ENCODE data around the gene FAM124A.

Gene FAM124A

DNA sequence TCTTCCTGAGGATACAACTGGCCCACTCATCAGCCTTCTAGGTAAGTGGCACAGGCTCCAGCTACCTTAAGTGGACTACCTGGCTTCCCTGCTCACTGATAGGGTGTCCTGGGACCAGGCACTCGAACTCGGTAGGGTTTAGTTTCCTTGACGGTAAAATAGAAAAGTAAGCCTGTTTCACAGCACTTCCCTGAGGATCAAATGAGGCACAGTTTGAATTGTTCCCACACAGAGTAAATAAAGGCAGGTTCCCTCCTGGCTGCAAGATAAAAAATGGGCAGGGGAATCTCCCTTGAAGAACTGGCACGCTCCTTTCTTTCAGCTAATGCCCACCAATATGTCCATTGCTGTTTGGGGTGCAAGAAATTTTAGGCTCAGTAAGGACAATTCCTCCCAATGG lies 1.1 kb upstream of the FAM124A start:
- no peak for DNase-seq (ENCODE audit: low spot score)

DNA sequence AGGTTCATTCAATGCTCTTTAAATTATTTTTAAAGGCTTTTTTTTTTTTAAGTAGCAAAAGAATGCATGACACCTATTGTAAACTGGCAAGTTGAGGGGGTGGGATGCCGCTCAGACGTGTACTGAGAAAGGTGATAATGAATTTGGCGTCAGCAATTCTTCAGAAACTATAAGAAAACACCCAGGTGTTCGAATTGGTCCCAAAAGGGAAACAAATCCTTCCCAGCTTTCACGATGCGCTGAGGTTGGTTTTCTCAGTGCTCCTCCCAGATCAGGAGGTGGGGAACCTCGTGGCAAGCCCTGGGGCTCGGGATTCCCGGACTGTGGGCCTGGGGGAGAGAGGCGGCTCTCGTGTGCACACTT lies 543 bp upstream of the FAM124A start:
- DNase-seq (ENCODE audit: low spot score), result no peak

DNA sequence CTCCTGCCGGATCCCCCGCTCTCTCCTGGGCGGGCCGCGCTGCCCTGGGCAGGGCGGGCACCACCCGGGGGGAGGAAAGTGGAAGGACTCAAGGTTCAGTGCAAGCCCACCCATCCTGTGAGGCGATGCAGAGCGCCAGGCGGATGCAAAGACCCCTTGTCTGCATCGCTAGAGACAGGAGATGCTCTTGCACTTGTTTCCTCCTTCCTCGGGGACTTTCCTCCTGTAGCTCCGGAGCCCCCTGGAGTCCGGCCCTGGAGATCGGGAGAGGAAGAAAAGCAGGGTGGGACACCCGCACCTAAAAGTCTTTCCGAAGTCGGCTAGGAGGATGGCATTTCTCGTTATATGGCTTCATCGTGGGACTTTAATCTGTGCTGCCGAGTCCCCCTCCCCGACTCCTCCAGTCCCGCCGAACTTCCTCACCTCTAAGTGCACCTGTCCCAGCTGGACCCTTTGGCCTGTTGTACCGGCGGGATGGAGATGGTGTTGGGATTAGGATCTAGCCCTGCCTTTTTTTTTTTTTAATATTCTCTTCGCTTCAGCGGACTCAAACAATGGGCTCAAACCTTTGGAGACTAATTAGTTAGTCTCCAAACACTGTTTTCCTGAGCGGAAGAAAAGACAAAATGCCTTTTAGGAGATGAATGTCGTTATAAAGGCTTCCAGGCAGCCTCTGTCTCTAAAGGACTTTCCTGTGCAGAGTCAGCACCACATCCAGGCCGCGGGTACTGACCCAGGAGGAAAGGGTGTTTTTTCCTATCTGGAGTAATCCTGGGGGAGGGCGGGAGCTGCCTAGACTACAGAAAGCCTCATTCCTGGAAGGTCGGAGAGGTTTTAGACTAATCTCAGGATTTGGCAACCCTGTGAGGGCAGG lies 725 bp downstream of the FAM124A start:
- DNase-seq (ENCODE audit: low spot score), result peak; percentile 4

DNA sequence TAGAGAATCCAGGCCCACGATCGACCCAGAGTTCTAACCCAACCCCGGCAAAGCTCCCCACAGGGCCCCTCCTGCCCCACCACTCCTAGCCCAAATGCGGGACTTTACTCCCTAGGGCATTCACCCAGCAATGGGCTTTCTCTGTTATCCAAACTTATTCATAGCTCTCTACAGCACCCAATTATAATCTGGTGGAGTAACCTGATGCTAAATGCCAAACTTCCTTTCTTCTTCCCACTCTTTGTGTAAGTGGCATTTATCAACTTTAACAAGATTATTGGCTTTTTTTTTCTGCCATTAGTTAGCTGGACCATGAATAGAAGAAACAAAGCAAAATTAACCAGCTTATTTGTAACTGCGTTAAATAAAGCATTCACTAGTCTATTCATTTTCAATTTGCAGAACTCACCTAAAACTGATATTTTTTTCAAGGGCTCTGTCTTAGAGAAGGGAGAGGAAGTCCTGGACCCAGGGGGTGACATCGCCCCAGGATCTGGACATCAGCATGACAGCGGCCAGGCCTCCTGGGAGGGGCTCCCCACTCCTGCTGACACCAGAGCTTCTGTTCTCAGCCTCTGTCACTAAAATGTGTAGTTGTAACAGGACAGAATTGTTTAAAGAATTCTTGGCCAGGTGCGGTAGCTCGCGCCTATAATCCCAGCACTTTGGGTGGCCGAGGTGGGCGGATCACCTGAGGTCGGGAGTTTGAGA lies 1.5 kb downstream of the FAM124A start:
- no peak for DNase-seq (ENCODE audit: low spot score)

DNA sequence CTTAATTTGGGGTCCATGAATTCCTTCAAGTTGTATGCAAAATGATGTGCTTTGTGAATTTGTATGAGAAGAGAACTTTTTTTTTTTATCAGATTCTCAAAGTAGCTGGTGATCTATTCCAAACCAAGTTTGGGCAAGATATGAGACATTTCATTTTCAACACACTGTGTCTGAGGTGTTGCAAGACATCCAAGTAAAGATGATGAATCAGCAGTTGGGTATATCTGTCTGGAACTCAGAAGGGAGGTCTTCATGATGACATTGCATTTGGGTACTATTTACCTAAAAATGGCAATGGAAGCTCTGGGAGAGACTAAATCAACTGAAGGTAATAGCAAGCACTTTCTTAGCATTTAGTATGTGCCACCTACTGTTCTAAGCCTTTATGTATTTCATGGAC lies 2.8 kb downstream of the FAM124A start:
- no peak for DNase-seq (ENCODE audit: low spot score)

DNA sequence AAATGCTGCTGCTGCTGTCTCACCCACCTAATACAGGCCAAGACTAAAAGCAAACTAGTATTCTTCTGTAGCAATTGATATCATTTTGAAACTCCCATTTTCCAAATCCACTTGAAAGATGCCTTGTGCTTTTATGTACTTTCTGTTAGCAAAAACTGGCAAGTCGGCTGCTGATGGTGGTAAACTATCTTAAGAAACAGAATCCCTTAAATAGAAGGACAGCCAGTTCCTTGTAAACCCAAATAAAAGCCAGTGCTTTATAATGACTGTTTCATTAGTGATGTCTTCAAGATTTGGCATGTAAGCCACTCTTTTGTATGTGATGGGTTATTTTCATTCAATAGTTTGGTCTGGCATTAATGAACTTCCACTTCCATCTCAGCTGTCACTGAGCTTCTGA lies 5.2 kb downstream of the FAM124A start:
- no peak for DNase-seq (ENCODE audit: low spot score)

DNA sequence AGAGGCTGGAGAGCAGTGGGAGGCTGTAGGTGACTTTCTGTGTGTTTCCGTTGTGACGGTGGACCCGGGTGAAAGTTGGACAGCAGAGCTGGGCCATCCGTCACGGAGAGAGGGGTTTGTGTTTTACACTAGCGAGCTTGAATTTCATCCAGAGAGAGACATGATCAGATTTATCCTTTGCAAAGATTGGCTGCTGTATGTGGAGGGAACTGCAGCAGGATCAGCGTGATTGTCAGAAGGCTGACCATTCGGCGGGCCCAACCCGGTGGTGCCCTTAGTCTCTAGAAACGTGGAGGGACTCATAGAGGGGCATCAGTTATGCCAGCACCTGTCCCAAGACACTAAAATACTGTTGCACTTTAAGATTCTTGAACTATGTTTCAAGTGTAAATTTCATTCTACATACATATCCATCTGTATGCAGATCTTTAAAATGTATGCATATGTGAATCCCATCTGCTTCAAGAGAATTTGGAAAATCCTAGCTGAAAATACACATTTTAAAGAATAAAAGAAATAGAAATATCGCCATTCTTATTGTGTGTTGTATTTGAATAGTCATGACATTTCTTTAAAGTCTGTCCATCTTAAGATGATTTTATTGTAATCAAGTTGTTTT lies 7.0 kb downstream of the FAM124A start:
- no peak for DNase-seq (ENCODE audit: low spot score)

DNA sequence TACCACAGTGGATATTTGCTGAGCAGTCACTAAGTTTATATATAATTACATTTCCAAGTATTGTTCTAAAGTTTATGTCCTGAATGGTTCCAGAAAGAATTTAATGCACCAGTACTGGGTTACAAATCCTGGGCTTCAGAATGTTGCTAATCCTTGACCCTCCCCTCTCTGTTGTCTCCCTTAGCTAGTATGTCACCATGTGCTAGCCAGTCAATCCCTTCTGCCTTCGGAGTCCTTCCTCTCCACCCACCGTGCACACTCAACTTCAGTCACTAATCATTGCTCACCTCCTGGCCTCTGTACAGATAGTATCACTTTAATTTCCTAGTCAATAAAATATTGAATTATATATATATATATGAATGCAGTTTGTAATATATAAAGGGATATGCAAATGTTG lies 7.5 kb downstream of the FAM124A start:
- DNase-seq (ENCODE audit: low spot score), result no peak

DNA sequence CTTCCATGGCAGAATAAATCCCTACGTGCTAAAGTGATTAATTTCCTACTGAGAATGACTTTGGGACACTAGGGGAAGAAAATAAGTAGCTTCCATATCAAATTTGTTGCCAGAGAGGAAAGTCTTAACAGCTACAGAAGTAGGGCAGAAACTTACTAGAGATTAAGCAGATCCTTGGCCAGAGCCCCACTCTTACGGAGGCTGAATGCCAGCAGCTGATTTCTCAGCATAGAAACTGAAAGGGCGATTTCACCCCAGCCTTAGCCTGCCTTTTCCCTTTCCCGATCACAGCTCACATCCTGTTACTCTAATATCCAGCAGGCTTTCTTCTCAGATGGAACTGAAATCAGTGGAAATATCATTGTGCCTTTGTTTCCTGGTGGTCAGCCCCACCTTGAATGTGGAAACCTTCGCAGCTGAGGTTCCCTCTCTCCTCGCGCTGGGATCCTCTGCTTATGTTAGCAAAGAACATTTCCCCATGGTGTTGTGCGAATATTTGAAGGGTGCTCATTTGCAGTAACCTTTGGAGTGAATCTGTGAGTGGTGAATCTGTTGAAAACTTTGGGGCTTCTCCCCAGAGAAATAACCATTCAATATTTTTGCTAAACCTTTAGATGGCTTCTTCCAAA lies 8.4 kb downstream of the FAM124A start:
- no peak for DNase-seq (ENCODE audit: low spot score)

DNA sequence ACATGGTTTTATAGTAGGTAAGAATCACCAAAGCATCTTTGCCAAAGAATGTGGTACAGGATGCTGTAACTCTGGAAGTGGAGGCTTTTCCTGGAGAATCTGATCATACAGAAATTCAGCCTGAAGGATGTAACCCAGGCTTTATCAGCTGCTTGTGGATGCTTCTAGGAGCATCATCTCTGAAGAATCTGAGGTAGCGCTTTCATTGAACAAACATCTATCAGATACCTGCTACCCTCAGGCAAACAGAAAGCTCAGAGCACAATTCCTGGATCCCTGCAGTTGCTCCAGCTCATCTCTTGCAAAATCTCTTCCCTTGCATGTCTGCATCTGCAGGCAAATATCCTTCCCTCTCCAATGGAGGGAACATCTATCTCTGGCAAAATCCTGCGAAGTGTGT lies 9.3 kb downstream of the FAM124A start:
- DNase-seq (ENCODE audit: low spot score), result no peak

DNA sequence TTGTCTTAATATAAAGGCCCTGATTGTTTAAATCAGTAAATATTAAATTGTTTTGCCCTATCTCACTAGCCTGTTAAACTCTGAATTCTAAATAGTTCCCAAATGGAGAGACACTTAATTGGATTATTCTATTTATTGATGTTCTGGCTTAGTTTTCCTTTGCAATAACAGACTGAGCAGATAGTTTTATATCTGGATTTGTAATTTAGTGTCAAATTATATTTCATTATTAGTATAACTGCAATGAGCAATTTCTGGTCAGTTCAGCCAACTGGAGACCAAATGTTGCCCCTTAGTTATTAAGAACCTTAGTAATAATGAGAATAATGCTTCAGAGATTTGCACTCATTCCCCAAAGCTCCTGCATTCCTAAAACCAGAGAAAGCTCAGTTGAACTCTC lies 10.1 kb downstream of the FAM124A start:
- DNase-seq (ENCODE audit: low spot score), result no peak

DNA sequence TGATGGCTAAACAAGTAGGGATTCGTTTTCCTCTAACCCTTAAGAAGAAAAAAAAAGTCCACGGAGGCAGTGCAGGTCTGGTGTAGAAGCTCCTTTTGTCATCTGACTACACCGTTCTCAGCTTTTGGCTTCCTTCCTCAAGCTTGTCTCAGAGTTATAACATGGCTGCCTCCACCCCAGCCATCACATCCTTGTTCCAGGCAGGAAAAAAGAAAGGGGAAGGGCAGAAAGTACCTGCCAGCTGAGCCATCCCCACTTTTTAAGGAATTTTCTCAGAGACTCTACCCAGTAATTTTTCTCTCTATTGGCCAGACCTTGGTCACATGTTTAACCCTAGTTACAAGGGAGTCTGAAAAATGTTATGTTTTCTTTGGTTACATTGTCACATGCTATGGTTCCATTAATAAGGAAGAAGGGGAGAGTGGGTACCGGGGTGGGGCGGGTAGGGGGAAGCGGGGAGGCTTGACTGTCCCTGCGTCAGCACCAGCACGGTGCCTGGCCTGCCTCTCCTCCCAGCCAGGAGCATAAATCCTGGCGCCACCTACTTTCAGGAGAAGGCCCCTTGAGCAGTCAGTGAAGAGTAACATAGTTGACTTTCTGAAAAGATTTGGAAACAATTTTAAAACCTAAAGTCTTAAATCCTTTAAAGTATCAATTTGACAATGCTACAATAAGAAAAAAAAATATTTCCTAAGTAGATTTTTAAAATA lies 11.1 kb downstream of the FAM124A start:
- DNase-seq (ENCODE audit: low spot score), result no peak

DNA sequence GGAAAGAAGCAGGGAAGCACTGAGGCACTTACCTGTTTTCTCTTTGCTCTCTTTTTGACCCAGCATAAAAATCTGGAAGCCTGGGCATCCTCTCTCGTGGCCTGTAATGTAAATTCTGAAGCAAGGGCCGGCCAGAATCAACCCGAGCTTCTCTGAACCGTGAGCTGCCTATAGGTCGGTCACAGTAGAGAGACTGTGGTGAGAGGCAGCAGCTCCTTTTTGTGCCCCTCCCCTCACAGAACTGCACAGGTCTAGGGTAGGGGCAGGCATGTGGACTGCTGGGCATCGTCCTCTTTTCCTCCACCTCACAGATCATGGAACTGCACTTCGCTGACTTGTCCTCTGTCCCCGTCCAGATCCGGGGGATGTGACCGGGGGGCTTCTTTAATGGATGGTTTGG lies 12.5 kb downstream of the FAM124A start:
- DNase-seq (ENCODE audit: low spot score), result no peak

DNA sequence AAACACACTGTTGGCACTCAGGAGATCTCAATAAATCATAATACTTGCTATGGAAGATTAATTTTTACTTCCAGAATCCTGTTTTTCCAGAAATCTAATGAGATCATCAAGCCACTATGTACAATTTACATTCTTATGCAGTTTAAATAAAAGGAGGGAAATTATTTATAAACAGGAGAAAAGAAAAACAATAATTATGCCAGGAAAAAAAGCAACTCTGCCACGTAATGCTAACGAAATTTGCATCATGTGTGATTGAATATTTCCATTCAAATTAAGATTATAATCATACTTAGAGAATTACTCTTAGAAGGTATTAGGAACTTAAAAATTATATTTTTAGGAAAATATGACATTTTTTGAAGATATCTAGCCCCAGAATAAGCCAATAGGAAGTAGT lies 13.0 kb downstream of the FAM124A start:
- no peak for DNase-seq (ENCODE audit: low spot score)

DNA sequence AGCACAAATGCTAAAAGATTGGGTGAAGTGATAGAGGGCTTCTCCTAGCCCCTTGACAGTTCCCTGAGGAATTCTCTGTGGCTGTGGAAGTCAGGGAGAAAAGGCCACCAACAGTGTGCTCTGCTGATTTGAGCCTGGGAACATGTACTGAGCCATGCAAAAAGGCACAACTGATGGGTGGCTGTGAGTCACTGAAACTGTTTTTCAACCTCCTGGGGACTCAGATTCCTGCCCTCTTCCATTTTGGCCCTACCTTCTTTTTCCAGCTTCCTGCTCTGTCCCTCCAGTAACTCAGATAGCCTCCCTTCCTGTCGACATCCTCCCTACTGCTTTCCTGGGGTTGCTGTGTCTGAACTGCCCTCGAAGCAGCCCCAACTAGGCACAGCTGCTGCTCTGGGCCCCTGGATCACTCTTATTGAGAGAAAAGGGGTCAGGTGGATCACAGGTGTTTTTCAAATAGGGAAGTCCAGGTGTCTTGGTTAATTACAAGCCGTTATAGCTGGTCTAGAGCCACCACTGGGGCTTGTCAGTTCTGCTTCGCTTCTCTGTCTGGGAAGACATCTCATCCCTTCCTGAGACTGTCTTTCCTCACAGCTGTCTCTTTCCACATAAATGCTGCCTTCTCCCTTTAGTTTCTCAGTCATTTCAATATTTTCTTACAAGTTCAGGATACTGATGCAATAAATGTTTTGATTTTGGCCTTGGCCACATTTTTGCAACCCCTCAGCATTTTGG lies 13.7 kb downstream of the FAM124A start:
- DNase-seq (ENCODE audit: low spot score), result no peak

DNA sequence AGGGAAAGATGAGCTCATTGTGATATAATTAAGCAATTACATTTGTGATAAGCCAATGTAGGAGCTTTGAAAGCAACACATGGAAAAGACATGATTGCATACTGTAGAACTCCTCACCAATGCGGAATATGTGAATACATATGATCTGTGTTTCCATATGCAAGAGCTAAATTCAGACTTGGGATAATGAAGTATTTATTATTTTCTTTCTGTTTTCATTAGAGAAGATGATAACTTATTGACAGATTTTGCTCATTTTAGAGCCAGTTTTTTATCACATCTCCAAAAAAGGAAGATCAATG lies 14.2 kb downstream of the FAM124A start:
- no peak for DNase-seq (ENCODE audit: low spot score)

DNA sequence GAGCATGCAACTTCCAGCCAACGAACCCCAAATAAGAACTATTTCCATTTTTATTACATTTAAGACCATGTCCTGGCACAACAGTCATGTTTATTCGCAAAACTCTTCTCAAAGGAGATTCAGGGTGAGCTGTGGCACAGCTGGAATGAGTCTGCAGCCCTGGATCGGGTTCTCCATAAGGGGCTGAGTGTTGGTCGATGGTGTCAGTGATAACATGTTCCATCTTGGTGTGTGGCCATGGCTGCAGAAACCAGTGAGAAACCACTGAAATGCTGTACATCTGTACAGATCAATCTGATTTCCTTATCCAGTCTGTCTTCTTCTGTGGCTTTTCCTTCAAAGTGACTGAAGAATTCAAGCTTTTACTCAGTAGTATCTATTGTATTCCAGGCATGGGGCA lies 15.2 kb downstream of the FAM124A start:
- DNase-seq (ENCODE audit: low spot score), result no peak

DNA sequence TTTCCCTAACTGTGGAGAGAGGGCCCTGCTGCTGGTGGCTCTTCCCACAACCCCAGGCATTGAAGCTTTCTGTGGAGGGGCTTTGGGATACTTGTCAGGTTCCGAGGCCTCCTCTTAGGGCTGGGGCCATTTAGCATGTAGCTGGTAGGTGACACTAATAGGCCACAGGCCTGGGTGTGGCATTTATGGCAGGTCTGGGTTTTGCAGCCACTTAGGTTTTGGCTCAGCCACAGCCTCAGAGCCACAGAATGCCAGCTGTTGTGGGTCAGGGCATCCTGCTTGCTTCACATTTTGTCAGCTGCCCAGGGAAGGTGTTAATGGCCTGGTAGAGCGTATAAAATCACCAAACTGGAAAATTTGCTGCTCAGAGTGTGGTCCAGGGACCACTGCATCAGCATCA lies 15.7 kb downstream of the FAM124A start:
- no peak for DNase-seq (ENCODE audit: low spot score)

DNA sequence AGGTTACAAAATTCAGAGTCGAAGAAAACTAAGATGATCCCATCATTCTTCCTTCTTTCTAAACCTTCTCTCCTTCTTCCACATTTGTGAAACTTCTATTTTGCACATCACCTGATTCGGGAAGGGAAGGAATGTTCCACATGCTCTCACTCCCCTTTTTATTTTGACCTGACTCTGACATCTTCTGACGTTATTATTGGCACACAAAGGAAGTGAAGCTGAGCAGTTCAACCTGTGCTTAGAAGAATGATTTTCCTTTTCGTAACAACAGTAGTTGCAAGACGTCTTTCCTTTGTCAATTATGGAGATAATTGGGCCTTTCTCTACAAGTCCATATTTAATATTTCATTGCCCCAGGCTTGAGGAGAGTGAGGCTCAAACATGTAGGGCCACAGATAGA lies 18.0 kb downstream of the FAM124A start:
- no peak for DNase-seq (ENCODE audit: low spot score)

DNA sequence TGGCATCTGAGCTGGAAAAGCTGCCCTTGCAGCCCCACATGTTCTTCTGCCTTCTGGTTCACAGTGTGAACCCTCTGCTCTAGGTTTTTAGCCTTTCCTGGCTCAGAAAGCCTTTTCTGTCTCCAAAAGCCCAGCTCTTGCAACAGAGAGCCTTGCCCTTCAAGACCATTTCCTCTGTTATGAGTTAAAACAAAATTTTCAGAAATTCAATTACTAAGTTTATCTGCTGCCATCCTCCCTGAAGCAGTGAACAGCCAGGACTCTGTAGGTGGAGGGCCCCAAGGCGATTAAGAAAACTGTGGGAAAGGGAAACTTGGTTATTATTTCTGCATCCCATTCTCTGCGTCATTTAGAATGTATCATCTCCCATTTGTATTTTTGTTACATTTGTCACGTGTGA lies 18.8 kb downstream of the FAM124A start:
- DNase-seq (ENCODE audit: low spot score), result no peak

DNA sequence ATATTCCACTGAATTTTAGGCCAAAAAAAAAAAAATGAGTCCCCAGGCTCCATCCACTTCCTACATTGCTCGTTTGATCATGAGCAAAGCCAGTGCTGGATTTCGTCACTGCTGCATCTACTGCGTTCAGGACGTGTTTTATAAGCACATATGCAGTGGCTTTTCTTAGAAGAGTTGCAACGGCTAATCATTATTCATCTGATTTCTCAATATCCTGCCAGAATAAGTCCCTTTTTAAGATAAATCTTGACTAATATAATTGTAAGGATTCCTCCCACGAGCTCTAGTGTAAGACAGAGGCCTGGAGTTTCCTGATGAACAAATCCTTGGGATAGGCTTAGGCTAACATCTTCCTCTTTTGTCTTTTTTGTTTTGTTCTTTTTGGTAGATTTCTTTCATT lies 19.5 kb downstream of the FAM124A start:
- DNase-seq (ENCODE audit: low spot score), result no peak

DNA sequence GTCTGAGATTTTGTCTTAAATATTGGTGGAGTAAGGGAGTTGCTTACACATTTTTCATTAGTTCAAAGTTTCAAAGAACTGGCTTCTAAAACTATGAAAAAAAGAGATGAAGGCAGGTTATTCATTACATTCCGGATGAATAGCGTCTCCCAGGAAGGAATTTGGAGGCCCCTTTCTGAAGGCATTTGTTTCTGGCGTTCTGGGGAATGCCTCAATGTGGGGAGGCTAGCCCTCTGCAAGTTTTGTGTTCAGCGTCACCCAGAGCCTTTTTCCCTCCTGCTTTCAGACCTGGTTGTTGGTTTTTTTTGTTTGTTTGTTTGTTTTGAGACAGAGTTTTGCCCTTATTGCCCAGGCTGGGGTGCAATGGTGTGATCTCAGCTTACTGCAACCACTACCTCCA lies 21.0 kb downstream of the FAM124A start:
- no peak for DNase-seq (ENCODE audit: low spot score)
